Right lobe of liver (tissue), 4 donors: ENCODE measurements around the gene ZNF609.

ENCODE experiments used
- POLR2A ChIP-seq: fragments of 450-650 bp; IDR thresholded peaks from one replicate; pipeline ENCODE4 v1.6.1; 2017; ENCODE audit warnings: antibody characterized with exemption, mild to moderate bottlenecking
- TF ChIP-seq, protein P1 (sequence below), 4 donors: fragments of 200-600 bp in 3 of 4; fragments of 450-650 bp in 1 of 4; IDR thresholded peaks; one replicate each; pipeline versions ENCODE4 v1.5.1 to v1.8.0; 2016 to 2022; ENCODE audit warnings: antibody characterized with exemption in 4 of 4, mild to moderate bottlenecking in 2 of 4
- donor health status: DM: no; HTN: no; CAD: no.
- donor health status: DM: no; HTN: no; CAD: no.
- donor health status: DM: no; HTN: yes; CAD: no.

DNA sequence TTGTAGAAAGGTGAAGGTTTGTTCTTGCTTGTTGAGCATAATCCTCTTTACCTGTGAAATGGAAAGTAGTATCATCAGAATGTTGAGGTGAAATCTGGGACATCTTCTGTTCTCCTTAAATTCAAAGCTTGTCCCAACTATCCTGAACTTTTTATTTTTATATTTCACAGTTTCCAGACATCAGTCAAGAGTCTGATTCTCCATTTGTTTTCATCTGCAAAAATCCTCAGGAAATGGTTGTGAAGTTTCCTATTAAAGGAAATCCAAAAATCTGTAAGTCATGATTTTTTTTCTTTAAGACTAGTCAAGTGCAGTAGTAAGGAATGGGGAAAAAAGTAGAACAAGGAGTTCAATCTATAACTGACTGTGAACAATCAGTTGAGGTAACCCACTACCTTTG lies 15.5 kb upstream of the ZNF609 start:
- TF ChIP-seq, protein P1, sequence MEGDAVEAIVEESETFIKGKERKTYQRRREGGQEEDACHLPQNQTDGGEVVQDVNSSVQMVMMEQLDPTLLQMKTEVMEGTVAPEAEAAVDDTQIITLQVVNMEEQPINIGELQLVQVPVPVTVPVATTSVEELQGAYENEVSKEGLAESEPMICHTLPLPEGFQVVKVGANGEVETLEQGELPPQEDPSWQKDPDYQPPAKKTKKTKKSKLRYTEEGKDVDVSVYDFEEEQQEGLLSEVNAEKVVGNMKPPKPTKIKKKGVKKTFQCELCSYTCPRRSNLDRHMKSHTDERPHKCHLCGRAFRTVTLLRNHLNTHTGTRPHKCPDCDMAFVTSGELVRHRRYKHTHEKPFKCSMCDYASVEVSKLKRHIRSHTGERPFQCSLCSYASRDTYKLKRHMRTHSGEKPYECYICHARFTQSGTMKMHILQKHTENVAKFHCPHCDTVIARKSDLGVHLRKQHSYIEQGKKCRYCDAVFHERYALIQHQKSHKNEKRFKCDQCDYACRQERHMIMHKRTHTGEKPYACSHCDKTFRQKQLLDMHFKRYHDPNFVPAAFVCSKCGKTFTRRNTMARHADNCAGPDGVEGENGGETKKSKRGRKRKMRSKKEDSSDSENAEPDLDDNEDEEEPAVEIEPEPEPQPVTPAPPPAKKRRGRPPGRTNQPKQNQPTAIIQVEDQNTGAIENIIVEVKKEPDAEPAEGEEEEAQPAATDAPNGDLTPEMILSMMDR (IDR thresholded peaks at IDR 0.05) = no peak
- no peak for TF ChIP-seq POLR2A
